Loucy (cell line): Measurements from ENCODE around the gene A2M.

Experiments
- H2AFZ ChIP-seq: fragments of 200-600 bp; sonication (generic); 2 replicates; pipeline ENCODE4 v1.6.0; 2016; ENCODE audit warnings: antibody characterized with exemption, mild to moderate bottlenecking, low read length, moderate library complexity
- H3F3A ChIP-seq: fragments of 200-600 bp; 2 replicates; pipeline ENCODE4 v1.6.0; 2016; ENCODE audit warnings: antibody characterized with exemption, low read depth, mild to moderate bottlenecking
- H3K27me3 ChIP-seq: fragments of 200-600 bp; sonication (generic); 2 replicates; pipeline ENCODE4 v1.6.1; 2014; ENCODE audit warnings: low read length, mild to moderate bottlenecking; ENCODE audit not compliant: insufficient read depth, poor library complexity, severe bottlenecking
- H3K36me3 ChIP-seq: fragments of 200-600 bp; sonication (generic); 2 replicates; pipeline ENCODE4 v1.6.1; 2016; ENCODE audit warnings: low read length; ENCODE audit not compliant: insufficient read depth
- H3K4me1 ChIP-seq: fragments of 200-600 bp; sonication (generic); 2 replicates; pipeline ENCODE4 v1.5.1; 2014; ENCODE audit warnings: low read length, mild to moderate bottlenecking; ENCODE audit not compliant: insufficient read depth, poor library complexity, severe bottlenecking
- H3K4me2 ChIP-seq: fragments of 200-600 bp; sonication (generic); 2 replicates; pipeline ENCODE4 v1.6.0; 2014; ENCODE audit warnings: antibody characterized with exemption, low read length, low read depth, mild to moderate bottlenecking; ENCODE audit not compliant: poor library complexity, severe bottlenecking
- H3K4me3 ChIP-seq: fragments of 200-600 bp; sonication (generic); 2 replicates; pipeline ENCODE4 v1.5.1; 2014; ENCODE audit warnings: low read length, mild to moderate bottlenecking, mixed read lengths; ENCODE audit not compliant: poor library complexity, severe bottlenecking
- H3K79me2 ChIP-seq: fragments of 200-600 bp; sonication (generic); 2 replicates; pipeline ENCODE4 v1.6.1; 2014; ENCODE audit warnings: low read length; ENCODE audit not compliant: insufficient read depth
- H3K9ac ChIP-seq: fragments of 200-600 bp; sonication (generic); 2 replicates; pipeline ENCODE4 v1.6.0; 2014; ENCODE audit warnings: mild to moderate bottlenecking, low read depth, low read length, moderate library complexity; ENCODE audit not compliant: poor library complexity, severe bottlenecking
- H3K9me2 ChIP-seq: fragments of 200-600 bp; sonication (generic); replicated peaks from 2 replicates; pipeline ENCODE4 v1.6.1; 2016; ENCODE audit warnings: low read depth, low read length, mixed read lengths
- H3K9me3 ChIP-seq: fragments of 200-600 bp; sonication (generic); 2 replicates; pipeline ENCODE4 v1.6.1; 2014; ENCODE audit warnings: mild to moderate bottlenecking, antibody characterized with exemption, low read length, low read depth; ENCODE audit not compliant: insufficient read depth
- H4K20me1 ChIP-seq: fragments of 200-600 bp; sonication (generic); 2 replicates; pipeline ENCODE4 v1.6.0; 2014; ENCODE audit warnings: antibody characterized with exemption, low read length, mild to moderate bottlenecking; ENCODE audit not compliant: insufficient read depth, poor library complexity, severe bottlenecking
- CTCF ChIP-seq: fragments of 200-600 bp; sonication (generic); conservative IDR thresholded peaks from 2 replicates; pipeline ENCODE4 v1.5.1; 2014; ENCODE audit warnings: mild to moderate bottlenecking, antibody characterized with exemption, low read length
- EZH2phosphoT487 ChIP-seq: fragments of 200-600 bp; IDR thresholded peaks from 2 replicates; pipeline ENCODE4 v1.6.1; 2018; ENCODE audit warnings: antibody characterized with exemption, mild to moderate bottlenecking, moderate library complexity, borderline replicate concordance

The A2M gene

GRCh38 chr12:9127484-9127883, 11.8 kb upstream of the A2M start:
- no peaks in the 10 kb centered on the region for H4K20me1 ChIP-seq
- no peaks in the 10 kb centered on the region for H3K9me2 ChIP-seq
- H3K9ac ChIP-seq = no peak overlapping the region
- no peak overlapping the region for H2AFZ ChIP-seq
- no peaks in the 10 kb centered on the region for H3F3A ChIP-seq
- no peaks in the 10 kb centered on the region for H3K79me2 ChIP-seq
- TF ChIP-seq CTCF (no peak), EZH2phosphoT487 (no peak)
- no peaks in the 10 kb centered on the region for H3K4me1 ChIP-seq
- no peak overlapping the region for H3K4me3 ChIP-seq
- H3K36me3 ChIP-seq = no peaks in the 10 kb centered on the region
- H3K9me3 ChIP-seq = no peaks in the 10 kb centered on the region
- H3K27me3 ChIP-seq = no peaks in the 10 kb centered on the region
- no peak overlapping the region for H3K4me2 ChIP-seq

- no peaks in the 10 kb centered on the region for H4K20me1 ChIP-seq
- H3K9me3 ChIP-seq = no peaks in the 10 kb centered on the region
- H3K4me1 ChIP-seq = no peaks in the 10 kb centered on the region
- H3K9ac ChIP-seq = no peak overlapping the region
- no peak overlapping the region for H3K4me2 ChIP-seq
- no peak overlapping the region for H2AFZ ChIP-seq
- no peaks in the 10 kb centered on the region for H3K79me2 ChIP-seq
- TF ChIP-seq CTCF (no peak), EZH2phosphoT487 (no peak)
- no peaks in the 10 kb centered on the region for H3K27me3 ChIP-seq
- no peak overlapping the region for H3K4me3 ChIP-seq
- no peaks in the 10 kb centered on the region for H3F3A ChIP-seq
- H3K9me2 ChIP-seq = no peaks in the 10 kb centered on the region
- H3K36me3 ChIP-seq = no peaks in the 10 kb centered on the region
These were observed 8.8 kb upstream of the A2M start for GRCh38 chr12:9124383-9125031.

GRCh38 chr12:9123781-9124382, 8.2 kb upstream of the A2M start:
- Histone ChIP-seq H3K79me2 (no peaks in the 10 kb centered on the region), H3K4me2 (no peak overlapping the region), H3K4me3 (no peak overlapping the region), H2AFZ (no peak overlapping the region), H3K36me3 (no peaks in the 10 kb centered on the region), H3K27me3 (no peaks in the 10 kb centered on the region), H3K9me2 (no peaks in the 10 kb centered on the region), H3F3A (no peaks in the 10 kb centered on the region), H3K9me3 (no peaks in the 10 kb centered on the region), H3K4me1 (no peaks in the 10 kb centered on the region), H3K9ac (no peak overlapping the region), H4K20me1 (no peaks in the 10 kb centered on the region)
- TF ChIP-seq CTCF (no peak), EZH2phosphoT487 (no peak)
